MM.1S (cell line): ENCODE results near the gene SEPTIN10.

Experiments
- DNase-seq: peaks from one replicate; pipeline ENCODE4 v3.0.0-alpha.2; 2015
- H2AFZ ChIP-seq: fragments of 300-600 bp; sonication (generic); 2 replicates; pipeline ENCODE4 v1.6.0; 2016; ENCODE audit warnings: antibody characterized with exemption, low read length
- H3F3A ChIP-seq: fragments of 300-600 bp; sonication (generic); 2 replicates; pipeline ENCODE4 v1.6.1; 2016; ENCODE audit warnings: mild to moderate bottlenecking, antibody characterized with exemption, low read length, moderate library complexity, mixed read lengths; ENCODE audit not compliant: insufficient read depth
- H3K27ac ChIP-seq: fragments of 300-600 bp; sonication (generic); 2 replicates; pipeline ENCODE4 v1.5.1; 2016; ENCODE audit warnings: mild to moderate bottlenecking, low read length
- H3K27me3 ChIP-seq: fragments of 300-600 bp; sonication (generic); replicated peaks from 2 replicates; pipeline ENCODE4 v1.6.0; 2016; ENCODE audit warnings: low read length; ENCODE audit not compliant: insufficient read depth
- H3K36me3 ChIP-seq: fragments of 300-600 bp; sonication (generic); replicated peaks from 2 replicates; pipeline ENCODE4 v1.6.1; 2016; ENCODE audit warnings: mild to moderate bottlenecking, low read length, mixed read lengths; ENCODE audit not compliant: insufficient read depth
- H3K4me1 ChIP-seq: fragments of 300-600 bp; sonication (generic); 2 replicates; pipeline ENCODE4 v1.6.1; 2016; ENCODE audit warnings: low read length, mixed read lengths
- H3K4me2 ChIP-seq: fragments of 300-600 bp; sonication (generic); 2 replicates; pipeline ENCODE4 v1.6.0; 2016; ENCODE audit warnings: low read depth, low read length
- H3K4me3 ChIP-seq: fragments of 300-600 bp; sonication (generic); 2 replicates; pipeline ENCODE4 v1.5.1; 2016; ENCODE audit warnings: low read length, mixed read lengths
- H3K79me2 ChIP-seq: fragments of 300-600 bp; sonication (generic); 2 replicates; pipeline ENCODE4 v1.6.1; 2016; ENCODE audit warnings: mixed run types, low read length, mixed read lengths
- H3K9ac ChIP-seq: fragments of 300-600 bp; sonication (generic); 2 replicates; pipeline ENCODE4 v1.6.1; 2016; ENCODE audit warnings: low read length, mixed read lengths
- H3K9me2 ChIP-seq: fragments of 300-600 bp; sonication (generic); replicated peaks from 2 replicates; pipeline ENCODE4 v1.6.1; 2016; ENCODE audit warnings: mild to moderate bottlenecking, low read length, mixed read lengths; ENCODE audit not compliant: insufficient read depth
- H3K9me3 ChIP-seq: fragments of 300-600 bp; sonication (generic); replicated peaks from 2 replicates; pipeline ENCODE4 v1.6.1; 2016; ENCODE audit warnings: mild to moderate bottlenecking, low read length, mixed read lengths; ENCODE audit not compliant: insufficient read depth
- H4K20me1 ChIP-seq: fragments of 300-600 bp; sonication (generic); 2 replicates; pipeline ENCODE4 v1.6.1; 2016; ENCODE audit warnings: mild to moderate bottlenecking, low read length, moderate library complexity, mixed read lengths; ENCODE audit not compliant: insufficient read depth
- CTCF ChIP-seq: fragments of 300-600 bp; sonication (generic); IDR thresholded peaks from 2 replicates; pipeline ENCODE4 v1.5.1; 2016; ENCODE audit warnings: antibody characterized with exemption, low read length, mixed read lengths
- EZH2 ChIP-seq: fragments of 300-600 bp; sonication (generic); optimal IDR thresholded peaks from 2 replicates; pipeline ENCODE3; 2017; ENCODE audit warnings: low read depth, mild to moderate bottlenecking, antibody characterized with exemption, low read length, mixed read lengths
- EZH2phosphoT487 ChIP-seq: fragments of 300-600 bp; sonication (generic); IDR thresholded peaks from 2 replicates; pipeline ENCODE4 v1.6.1; 2018; ENCODE audit warnings: antibody characterized with exemption, low read length

The SEPTIN10 gene

GRCh38 chr2:109624339-109624738 lies 10.6 kb upstream of the SEPTIN10 start:
- no peaks in the 10 kb centered on the region for H3K9me3 ChIP-seq
- TF ChIP-seq EZH2phosphoT487 (no peak), CTCF (no peak), EZH2 (no peak)
- no peak for DNase-seq

GRCh38 chr2:109623923-109624322 lies 10.2 kb upstream of the SEPTIN10 start:
- Histone ChIP-seq H4K20me1 (no peaks in the 10 kb centered on the region), H3K27me3 (no peaks in the 10 kb centered on the region), H3K9me3 (no peaks in the 10 kb centered on the region), H3K9ac (no peak overlapping the region), H3K9me2 (no peaks in the 10 kb centered on the region), H3K79me2 (no peaks in the 10 kb centered on the region), H3K4me3 (no peak overlapping the region), H3F3A (peaks cover 29% of the 10 kb centered on the region), H3K4me1 (peaks cover 53% of the 10 kb centered on the region), H3K4me2 (no peak overlapping the region), H3K27ac (no peak overlapping the region), H3K36me3 (no peaks in the 10 kb centered on the region), H2AFZ (no peak overlapping the region)
- TF ChIP-seq EZH2 (no peak), CTCF (no peak), EZH2phosphoT487 (no peak)
- no peak for DNase-seq

More at GRCh38 chr2:109624339-109624738, 10.6 kb upstream of the SEPTIN10 start:
- Histone ChIP-seq H2AFZ (no peak overlapping the region), H3K4me3 (no peak overlapping the region), H3K79me2 (no peaks in the 10 kb centered on the region), H3K4me1 (peaks cover 49% of the 10 kb centered on the region), H3K9me2 (no peaks in the 10 kb centered on the region), H4K20me1 (no peaks in the 10 kb centered on the region), H3K27ac (no peak overlapping the region), H3K9ac (no peak overlapping the region), H3F3A (peaks cover 25% of the 10 kb centered on the region), H3K27me3 (no peaks in the 10 kb centered on the region), H3K4me2 (no peak overlapping the region), H3K36me3 (no peaks in the 10 kb centered on the region)

- Histone ChIP-seq H3K27me3 (no peaks in the 10 kb centered on the region), H3K27ac (peak overlapping the region; percentile 73; the same call in 1 of the 2 replicates), H3K9ac (no peak overlapping the region), H3F3A (peaks cover 35% of the 10 kb centered on the region), H4K20me1 (no peaks in the 10 kb centered on the region), H2AFZ (no peak overlapping the region), H3K9me2 (no peaks in the 10 kb centered on the region), H3K79me2 (no peaks in the 10 kb centered on the region), H3K9me3 (no peaks in the 10 kb centered on the region), H3K4me2 (no peak overlapping the region), H3K4me1 (peaks cover 60% of the 10 kb centered on the region), H3K4me3 (no peak overlapping the region), H3K36me3 (no peaks in the 10 kb centered on the region)
- TF ChIP-seq EZH2, result no peak
- TF ChIP-seq CTCF, result no peak
- no peak for TF ChIP-seq EZH2phosphoT487
- no peak for DNase-seq
Measured at GRCh38 chr2:109623297-109623696, 9.5 kb upstream of the SEPTIN10 start.
